HG03159 (cell line): Measurements from ENCODE around the gene KRT25.

Source experiments
- ATAC-seq: cut with Tn5 transposase; IDR thresholded peaks from one replicate; pipeline ENCODE4 v1.9.1; 2021; ENCODE audit warnings: mild to moderate bottlenecking, moderate library complexity; ENCODE audit not compliant: unreplicated experiment

KRT25 gene

GRCh38 chr17:40755231-40755630, at the start of gene KRT25:
KRT25 (minus strand) TSS chr17:40755331; CDS start chr17:40755271, 60 bp downstream.
- no peak for ATAC-seq

- no peak for ATAC-seq
These were observed 48.5 kb upstream of the KRT25 start for GRCh38 chr17:40803617-40804082.

GRCh38 chr17:40801157-40801556, 46.0 kb upstream of the KRT25 start:
- ATAC-seq: no peak

- ATAC-seq: no peak
These were observed 45.2 kb upstream of the KRT25 start for GRCh38 chr17:40800381-40800780.

GRCh38 chr17:40799859-40800258, 44.7 kb upstream of the KRT25 start, which contains the start of gene KRT28:
KRT28 (minus strand) TSS chr17:40799959; CDS start chr17:40799893, 66 bp downstream.
- ATAC-seq: no peak

- ATAC-seq: no peak
These were observed 41.7 kb upstream of the KRT25 start for GRCh38 chr17:40796846-40797245.

- ATAC-seq: no peak
These were observed 40.0 kb upstream of the KRT25 start for GRCh38 chr17:40795019-40795667.

GRCh38 chr17:40794466-40794865, 39.3 kb upstream of the KRT25 start:
- no peak for ATAC-seq

GRCh38 chr17:40793832-40794231, 38.7 kb upstream of the KRT25 start:
- ATAC-seq: no peak

GRCh38 chr17:40791787-40792436, 36.8 kb upstream of the KRT25 start:
- no peak for ATAC-seq

GRCh38 chr17:40791111-40791510, 36.0 kb upstream of the KRT25 start:
- no peak for ATAC-seq

- no peak for ATAC-seq
These were observed 27.3 kb upstream of the KRT25 start, which contains the start of gene KRT27 for GRCh38 chr17:40782450-40782849. KRT27 (minus strand) TSS chr17:40782550; CDS start chr17:40782493, 57 bp downstream.

GRCh38 chr17:40779181-40779909, 24.2 kb upstream of the KRT25 start:
- ATAC-seq: no peak

GRCh38 chr17:40778461-40778860, 23.3 kb upstream of the KRT25 start:
- ATAC-seq: no peak

GRCh38 chr17:40777971-40778370, 22.8 kb upstream of the KRT25 start:
- no peak for ATAC-seq

GRCh38 chr17:40777459-40777858, 22.3 kb upstream of the KRT25 start:
- ATAC-seq: no peak

- no peak for ATAC-seq
These were observed 20.8 kb upstream of the KRT25 start for GRCh38 chr17:40775945-40776344.

- no peak for ATAC-seq
These were observed 17.0 kb upstream of the KRT25 start, which contains the start of gene KRT26 for GRCh38 chr17:40772101-40772500. KRT26 (minus strand) TSS chr17:40772201; CDS start chr17:40772113, 88 bp downstream.

GRCh38 chr17:40765657-40766056, 10.5 kb upstream of the KRT25 start:
- ATAC-seq: no peak

GRCh38 chr17:40763752-40764151, 8.6 kb upstream of the KRT25 start:
- ATAC-seq: no peak
